GM12892 (cell line): ENCODE data around the gene UBE2F.
"Not testable (repeated sequence)": the region's sequence is repeated elsewhere in the genome, so short reads cannot be mapped to it uniquely, and the experiment has no call there.

Experiments
- DNase-seq: peaks from one replicate; pipeline ENCODE4 v3.0.0; 2011; ENCODE audit not compliant: insufficient read length
- FAIRE-seq: peaks from 2 replicates; lab custom pipeline; 2011; peaks lifted over from hg19 to GRCh38; lab: Jason Lieb, UNC
- POLR2A ChIP-seq: IDR thresholded peaks from 2 replicates; pipeline ENCODE4 v1.6.1; 2011; ENCODE audit warnings: low read depth, low read length, control low read depth
- POLR2AphosphoS5 ChIP-seq: IDR thresholded peaks from 2 replicates; pipeline ENCODE4 v1.6.1; 2011; ENCODE audit warnings: low read depth, low read length, control low read depth
- TAF1 ChIP-seq: IDR thresholded peaks from 2 replicates; pipeline ENCODE4 v1.6.1; 2011; ENCODE audit warnings: low read depth, mild to moderate bottlenecking, control low read depth, low read length, borderline replicate concordance

UBE2F gene

GRCh38 chr2:238029853-238030252 is 63.0 kb downstream of the UBE2F start:
- no peak for FAIRE-seq
- TF ChIP-seq POLR2AphosphoS5: no peak
- no peak for TF ChIP-seq TAF1
- no peak for TF ChIP-seq POLR2A

GRCh38 chr2:238030422-238031155 is 63.8 kb downstream of the UBE2F start:
- no peak for DNase-seq
- no peak for FAIRE-seq
- TF ChIP-seq TAF1: no peak
- TF ChIP-seq POLR2A: no peak
- TF ChIP-seq POLR2AphosphoS5: no peak

More at GRCh38 chr2:238029853-238030252, 63.0 kb downstream of the UBE2F start:
- DNase-seq: no peak

- DNase-seq (no peak), FAIRE-seq (no peak)
- TF ChIP-seq POLR2A (no peak), TAF1 (no peak), POLR2AphosphoS5 (no peak)
Observed at GRCh38 chr2:238031751-238032150, 64.9 kb downstream of the UBE2F start.

GRCh38 chr2:238032755-238033337 is 66.0 kb downstream of the UBE2F start:
- FAIRE-seq: peak; percentile 5
- TF ChIP-seq POLR2A: no peak
- no peak for TF ChIP-seq POLR2AphosphoS5
- DNase-seq: no peak

- not testable (repeated sequence) for FAIRE-seq, DNase-seq
Observed at GRCh38 chr2:238033991-238034390, 67.2 kb downstream of the UBE2F start.

GRCh38 chr2:238038203-238038602 is 71.4 kb downstream of the UBE2F start:
- TF ChIP-seq POLR2A: no peak
- TF ChIP-seq POLR2AphosphoS5: no peak
- TF ChIP-seq TAF1: no peak
- FAIRE-seq (no peak), DNase-seq (no peak)

- FAIRE-seq: no peak
- no peak for TF ChIP-seq POLR2A
- no peak for TF ChIP-seq TAF1
- TF ChIP-seq POLR2AphosphoS5: no peak
- DNase-seq: no peak
Observed at GRCh38 chr2:238039151-238039550, 72.3 kb downstream of the UBE2F start.

GRCh38 chr2:238039985-238040384 is 73.2 kb downstream of the UBE2F start:
- FAIRE-seq (no peak), DNase-seq (no peak)
- TF ChIP-seq POLR2AphosphoS5 (no peak), TAF1 (no peak), POLR2A (no peak)

GRCh38 chr2:238040918-238041317 is 74.1 kb downstream of the UBE2F start:
- DNase-seq (no peak), FAIRE-seq (no peak)
- TF ChIP-seq POLR2AphosphoS5: no peak
- TF ChIP-seq TAF1: no peak
- no peak for TF ChIP-seq POLR2A

- FAIRE-seq (no peak), DNase-seq (no peak)
- TF ChIP-seq POLR2A: no peak
- no peak for TF ChIP-seq POLR2AphosphoS5
- TF ChIP-seq TAF1: no peak
Observed at GRCh38 chr2:238042090-238042489, 75.3 kb downstream of the UBE2F start.

- DNase-seq (no peak), FAIRE-seq (no peak)
- TF ChIP-seq POLR2A (no peak), TAF1 (no peak), POLR2AphosphoS5 (no peak)
Observed at GRCh38 chr2:238042849-238043584, 76.2 kb downstream of the UBE2F start.

GRCh38 chr2:238043851-238044250 is 77.0 kb downstream of the UBE2F start:
- FAIRE-seq: no peak
- DNase-seq: no peak
- TF ChIP-seq POLR2AphosphoS5: no peak
- no peak for TF ChIP-seq TAF1
- TF ChIP-seq POLR2A: no peak
